Measurements from ENCODE around the gene TTC33. TPM values are rescaled to one million over a fixed set of nuclear protein-coding genes. Genes with fewer than 3 reads are reported as not detected.
"Not testable (repeated sequence)": the region's sequence is repeated elsewhere in the genome, so short reads cannot be mapped to it uniquely, and the experiment has no call there.

TTC33 gene
- total RNA-seq, 1 experiment from 2014 or later, result 35.3 TPM

- peaks cover 7% of the 10 kb centered on the region; the same call in 1 of the 2 replicates for H3K9me3 ChIP-seq (replicated peaks)
- no peak overlapping the region for H3K27ac ChIP-seq
- H3K4me1 ChIP-seq, result peaks cover 2% of the 10 kb centered on the region; the same call in 1 of the 2 replicates
- H3K4me3 ChIP-seq, result no peak overlapping the region
- H3K36me3 ChIP-seq, result no peaks in the 10 kb centered on the region
- DNase-seq, result no peak
- no peaks in the 10 kb centered on the region for H3K27me3 ChIP-seq
Observed at GRCh38 chr5:40594811-40595210, 160.9 kb downstream of the TTC33 start.

- not testable (repeated sequence) for H3K36me3 ChIP-seq; H3K27me3 ChIP-seq; H3K9me3 ChIP-seq (replicated peaks); H3K4me1 ChIP-seq; H3K4me3 ChIP-seq; H3K27ac ChIP-seq; DNase-seq
Observed at GRCh38 chr5:40591727-40592396, 163.9 kb downstream of the TTC33 start.

GRCh38 chr5:40587376-40587775, 168.4 kb downstream of the TTC33 start:
- Histone ChIP-seq H3K9me3 (replicated peaks) (peaks cover 4% of the 10 kb centered on the region; the same call in 1 of the 2 replicates), H3K27me3 (no peaks in the 10 kb centered on the region), H3K36me3 (no peaks in the 10 kb centered on the region), H3K4me1 (no peaks in the 10 kb centered on the region), H3K4me3 (no peak overlapping the region), H3K27ac (no peak overlapping the region)
- no peak for DNase-seq

- Histone ChIP-seq H3K9me3 (replicated peaks) (peaks cover 4% of the 10 kb centered on the region; the same call in 1 of the 2 replicates), H3K36me3 (no peaks in the 10 kb centered on the region), H3K4me1 (no peaks in the 10 kb centered on the region), H3K27me3 (no peaks in the 10 kb centered on the region), H3K4me3 (no peak overlapping the region), H3K27ac (no peak overlapping the region)
- no peak for DNase-seq
Observed at GRCh38 chr5:40585537-40586267, 170.1 kb downstream of the TTC33 start.

- no peaks in the 10 kb centered on the region for H3K36me3 ChIP-seq
- H3K27me3 ChIP-seq, result no peaks in the 10 kb centered on the region
- H3K4me3 ChIP-seq, result no peak overlapping the region
- no peak overlapping the region for H3K27ac ChIP-seq
- H3K9me3 ChIP-seq (replicated peaks), result no peaks in the 10 kb centered on the region; the same call in 1 of the 2 replicates
- no peaks in the 10 kb centered on the region for H3K4me1 ChIP-seq
- no peak for DNase-seq
Observed at GRCh38 chr5:40584054-40584453, 171.7 kb downstream of the TTC33 start.

GRCh38 chr5:40578501-40579451, 177.0 kb downstream of the TTC33 start:
- no peaks in the 10 kb centered on the region for H3K27me3 ChIP-seq
- H3K9me3 ChIP-seq (replicated peaks), result no peaks in the 10 kb centered on the region; the same call in 1 of the 2 replicates

GRCh38 chr5:40577718-40578117, 178.0 kb downstream of the TTC33 start:
- Histone ChIP-seq H3K27me3 (no peaks in the 10 kb centered on the region), H3K36me3 (no peaks in the 10 kb centered on the region), H3K4me1 (peaks cover 7% of the 10 kb centered on the region; the same call in 1 of the 2 replicates), H3K4me3 (no peak overlapping the region), H3K27ac (no peak overlapping the region), H3K9me3 (replicated peaks) (no peaks in the 10 kb centered on the region; the same call in 1 of the 2 replicates)
- DNase-seq, result no peak

More at GRCh38 chr5:40578501-40579451, 177.0 kb downstream of the TTC33 start:
- Histone ChIP-seq H3K36me3 (no peaks in the 10 kb centered on the region), H3K4me3 (no peak overlapping the region), H3K27ac (no peak overlapping the region), H3K4me1 (no peaks in the 10 kb centered on the region)
- DNase-seq, result no peak

- peaks cover 15% of the 10 kb centered on the region for H3K4me1 ChIP-seq
- H3K36me3 ChIP-seq, result no peaks in the 10 kb centered on the region
- H3K4me3 ChIP-seq, result no peak overlapping the region
- no peaks in the 10 kb centered on the region for H3K27me3 ChIP-seq
- no peak for DNase-seq
- no peaks in the 10 kb centered on the region for H3K9me3 ChIP-seq (replicated peaks)
- H3K27ac ChIP-seq, result no peak overlapping the region
Observed at GRCh38 chr5:40575921-40576320, 179.8 kb downstream of the TTC33 start.

GRCh38 chr5:40575411-40575810, 180.3 kb downstream of the TTC33 start:
- Histone ChIP-seq H3K4me1 (peaks cover 19% of the 10 kb centered on the region), H3K9me3 (replicated peaks) (no peaks in the 10 kb centered on the region), H3K36me3 (no peaks in the 10 kb centered on the region), H3K4me3 (no peak overlapping the region), H3K27me3 (no peaks in the 10 kb centered on the region), H3K27ac (no peak overlapping the region)
- no peak for DNase-seq

GRCh38 chr5:40572937-40573336, 182.8 kb downstream of the TTC33 start:
- DNase-seq, result peak; percentile 59 to 80
- peaks cover 19% of the 10 kb centered on the region for H3K4me1 ChIP-seq
- H3K36me3 ChIP-seq, result no peaks in the 10 kb centered on the region
- H3K9me3 ChIP-seq (replicated peaks), result no peaks in the 10 kb centered on the region; the same call in 1 of the 2 replicates
- H3K27ac ChIP-seq, result peak overlapping the region; percentile 27
- no peaks in the 10 kb centered on the region for H3K27me3 ChIP-seq
- no peak overlapping the region for H3K4me3 ChIP-seq

GRCh38 chr5:40572391-40572790, 183.4 kb downstream of the TTC33 start:
- no peak overlapping the region for H3K4me3 ChIP-seq
- H3K27me3 ChIP-seq, result no peaks in the 10 kb centered on the region
- peak overlapping the region; percentile 27 for H3K27ac ChIP-seq
- peaks cover 19% of the 10 kb centered on the region for H3K4me1 ChIP-seq
- peak in 1 of 2 experiments; percentile 26 for DNase-seq
- H3K9me3 ChIP-seq (replicated peaks), result no peaks in the 10 kb centered on the region; the same call in 1 of the 2 replicates
- no peaks in the 10 kb centered on the region for H3K36me3 ChIP-seq

- DNase-seq, result no peak
- no peaks in the 10 kb centered on the region; the same call in 1 of the 2 replicates for H3K9me3 ChIP-seq (replicated peaks)
- H3K4me3 ChIP-seq, result no peak overlapping the region
- H3K4me1 ChIP-seq, result peaks cover 19% of the 10 kb centered on the region
- H3K36me3 ChIP-seq, result no peaks in the 10 kb centered on the region
- H3K27ac ChIP-seq, result no peak overlapping the region; the same call in 1 of the 2 replicates
- no peaks in the 10 kb centered on the region for H3K27me3 ChIP-seq
Observed at GRCh38 chr5:40571729-40572128, 184.0 kb downstream of the TTC33 start.

GRCh38 chr5:40570408-40571129, 185.2 kb downstream of the TTC33 start:
- Histone ChIP-seq H3K36me3 (no peaks in the 10 kb centered on the region), H3K9me3 (replicated peaks) (no peaks in the 10 kb centered on the region; the same call in 1 of the 2 replicates), H3K27me3 (no peaks in the 10 kb centered on the region), H3K4me3 (no peak overlapping the region), H3K4me1 (peaks cover 19% of the 10 kb centered on the region), H3K27ac (no peak overlapping the region)
- DNase-seq, result no peak

Data from SJCRH30 (cell line).